ENCODE measurements around the gene HSH2D. TPM values are rescaled to one million over a fixed set of nuclear protein-coding genes. Genes with fewer than 3 reads are reported as not detected.

The HSH2D gene
- polyA plus RNA-seq, 4 donors, result 14.8 to 31.3 (median 21.0) TPM

- peak; percentile 98 to 99 for DNase-seq
- WGBS, 3 donors, result 0 to 1% (median 0%) methylated on average over 52 to 65 of the region's 65 CpGs
- peaks cover 0 to 31% (median 5%) of the 10 kb centered on the region in 3 donors for H3K36me3 ChIP-seq (ENCODE audit: control insufficient read depth in 3 of 3, insufficient read depth in 2 of 3, low read depth in 1 of 3, low read length in 3 of 3)
- H3K27ac ChIP-seq (ENCODE audit: low read depth in 1 of 3, low read length in 2 of 3), result peak within 1 kb of the TSS; percentile 94 to 98 (median 95)
- H3K9me3 ChIP-seq (ENCODE audit: control insufficient read depth in 2 of 2, insufficient read depth in 1 of 2, low read depth in 1 of 2, low read length in 1 of 2), result no peaks in the 10 kb centered on the region
- H3K4me3 ChIP-seq (ENCODE audit: low read depth in 1 of 3, low read length in 3 of 3), result peak within 1 kb of the TSS; percentile 75 to 94 (median 86)
- H3K27me3 ChIP-seq (ENCODE audit: control insufficient read depth in 3 of 3, insufficient read depth in 3 of 3, low read length in 3 of 3), result no peaks in the 10 kb centered on the region
- H3K4me1 ChIP-seq (ENCODE audit: control insufficient read depth in 3 of 3, insufficient read depth in 2 of 3, low read depth in 1 of 3, low read length in 2 of 3), result peaks cover 6 to 45% (median 10%) of the 10 kb centered on the region in 3 donors
- FAIRE-seq, result no peak
Observed at GRCh38 chr19:16197622-16198369, 54.3 kb downstream of the HSH2D start, which contains the start of gene AP1M1. Gene AP1M1, plus strand, starts transcription at chr19:16197911. Its CDS starts 116 bp downstream, at chr19:16198027.

DNA sequence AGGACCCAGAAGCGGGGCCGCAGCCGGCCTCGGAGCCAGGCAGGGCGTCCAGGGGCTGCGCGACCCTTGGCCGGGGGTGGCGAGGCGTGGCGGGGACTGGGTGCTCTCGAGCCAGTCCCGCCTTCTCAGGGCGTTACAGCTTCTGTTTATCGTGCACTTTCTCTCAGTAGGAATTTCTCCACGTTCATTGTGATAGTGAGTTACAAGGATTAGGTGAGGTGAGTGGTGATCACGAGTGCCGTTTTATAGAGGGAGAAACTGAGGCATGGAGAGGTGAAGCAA lies 54.8 kb downstream of the HSH2D start:
- peak overlapping the region; percentile 94 to 98 (median 95) for H3K27ac ChIP-seq (ENCODE audit: low read depth in 1 of 3, low read length in 2 of 3)
- H3K27me3 ChIP-seq (ENCODE audit: control insufficient read depth in 3 of 3, insufficient read depth in 3 of 3, low read length in 3 of 3), result no peaks in the 10 kb centered on the region
- no peaks in the 10 kb centered on the region for H3K9me3 ChIP-seq (ENCODE audit: control insufficient read depth in 2 of 2, insufficient read depth in 1 of 2, low read depth in 1 of 2, low read length in 1 of 2)
- WGBS, 3 donors, result 0 to 1% (median 0%) methylated on average over 14 to 18 of the region's 18 CpGs
- FAIRE-seq (no peak), DNase-seq (peak; percentile 80 to 84)
- peaks cover 6 to 45% (median 10%) of the 10 kb centered on the region in 3 donors for H3K4me1 ChIP-seq (ENCODE audit: control insufficient read depth in 3 of 3, insufficient read depth in 2 of 3, low read depth in 1 of 3, low read length in 2 of 3)
- peak overlapping the region; percentile 75 to 94 (median 86) for H3K4me3 ChIP-seq (ENCODE audit: low read depth in 1 of 3, low read length in 3 of 3)
- peaks cover 0 to 34% (median 6%) of the 10 kb centered on the region in 3 donors for H3K36me3 ChIP-seq (ENCODE audit: control insufficient read depth in 3 of 3, insufficient read depth in 2 of 3, low read depth in 1 of 3, low read length in 3 of 3)

GRCh38 chr19:16199275-16199932 lies 55.9 kb downstream of the HSH2D start:
- 69 to 78% (median 71%) methylated on average over 9 of the region's 9 CpGs for WGBS, 3 donors
- Histone ChIP-seq H3K4me3 (ENCODE audit: low read depth in 1 of 3, low read length in 3 of 3) (no peak overlapping the region), H3K36me3 (ENCODE audit: control insufficient read depth in 3 of 3, insufficient read depth in 2 of 3, low read depth in 1 of 3, low read length in 3 of 3) (peaks cover 0 to 41% (median 11%) of the 10 kb centered on the region in 3 donors), H3K27ac (ENCODE audit: low read depth in 1 of 3, low read length in 2 of 3) (peak overlapping the region; percentile 27 to 98 (median 95)), H3K9me3 (ENCODE audit: control insufficient read depth in 2 of 2, insufficient read depth in 1 of 2, low read depth in 1 of 2, low read length in 1 of 2) (no peaks in the 10 kb centered on the region), H3K4me1 (ENCODE audit: control insufficient read depth in 3 of 3, insufficient read depth in 2 of 3, low read depth in 1 of 3, low read length in 2 of 3) (peaks cover 6 to 45% (median 10%) of the 10 kb centered on the region in 3 donors), H3K27me3 (ENCODE audit: control insufficient read depth in 3 of 3, insufficient read depth in 3 of 3, low read length in 3 of 3) (no peaks in the 10 kb centered on the region)
- DNase-seq (no peak), FAIRE-seq (no peak)

- Histone ChIP-seq H3K9me3 (ENCODE audit: control insufficient read depth in 2 of 2, insufficient read depth in 1 of 2, low read depth in 1 of 2, low read length in 1 of 2) (no peaks in the 10 kb centered on the region), H3K27me3 (ENCODE audit: control insufficient read depth in 3 of 3, insufficient read depth in 3 of 3, low read length in 3 of 3) (no peaks in the 10 kb centered on the region), H3K27ac (ENCODE audit: low read depth in 1 of 3, low read length in 2 of 3) (peak overlapping the region; percentile 27 to 98 (median 95)), H3K4me3 (ENCODE audit: low read depth in 1 of 3, low read length in 3 of 3) (peak overlapping the region in 1 of 3 donors; percentile 29), H3K4me1 (ENCODE audit: control insufficient read depth in 3 of 3, insufficient read depth in 2 of 3, low read depth in 1 of 3, low read length in 2 of 3) (peaks cover 6 to 44% (median 10%) of the 10 kb centered on the region in 3 donors), H3K36me3 (ENCODE audit: control insufficient read depth in 3 of 3, insufficient read depth in 2 of 3, low read depth in 1 of 3, low read length in 3 of 3) (peaks cover 0 to 47% (median 14%) of the 10 kb centered on the region in 3 donors)
- no peak for FAIRE-seq
- 72 to 80% (median 74%) methylated on average over 20 of the region's 20 CpGs for WGBS, 3 donors
- DNase-seq, result peak; percentile 93 to 94
Observed at GRCh38 chr19:16200038-16201010, 56.8 kb downstream of the HSH2D start.

DNA sequence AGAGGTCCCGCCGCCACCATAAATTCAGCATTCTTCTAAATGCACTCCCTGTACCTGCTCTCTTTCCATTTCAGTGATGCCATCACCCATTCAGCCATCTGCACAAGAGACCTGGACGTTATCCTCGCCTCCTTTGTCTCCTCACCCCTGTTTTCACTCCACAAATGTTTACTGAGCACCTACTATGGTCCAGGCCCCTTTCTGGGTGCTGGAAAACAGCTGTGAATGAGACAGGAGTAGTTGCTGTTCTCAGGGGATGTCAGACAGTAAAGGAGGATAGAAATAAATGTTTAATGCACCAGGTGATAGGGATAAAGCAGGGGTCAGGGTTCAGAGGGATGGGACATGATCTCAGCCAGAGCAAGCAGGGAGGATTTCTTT lies 57.5 kb downstream of the HSH2D start:
- H3K4me1 ChIP-seq (ENCODE audit: control insufficient read depth in 3 of 3, insufficient read depth in 2 of 3, low read depth in 1 of 3, low read length in 2 of 3), result peaks cover 6 to 40% (median 10%) of the 10 kb centered on the region in 3 donors
- DNase-seq, result peak; percentile 24 to 56
- peaks cover 3 to 54% (median 19%) of the 10 kb centered on the region in 3 donors for H3K36me3 ChIP-seq (ENCODE audit: control insufficient read depth in 3 of 3, insufficient read depth in 2 of 3, low read depth in 1 of 3, low read length in 3 of 3)
- H3K4me3 ChIP-seq (ENCODE audit: low read depth in 1 of 3, low read length in 3 of 3), result no peak overlapping the region
- H3K9me3 ChIP-seq (ENCODE audit: control insufficient read depth in 2 of 2, insufficient read depth in 1 of 2, low read depth in 1 of 2, low read length in 1 of 2), result no peaks in the 10 kb centered on the region
- no peaks in the 10 kb centered on the region for H3K27me3 ChIP-seq (ENCODE audit: control insufficient read depth in 3 of 3, insufficient read depth in 3 of 3, low read length in 3 of 3)
- no peak for FAIRE-seq
- H3K27ac ChIP-seq (ENCODE audit: low read depth in 1 of 3, low read length in 2 of 3), result peak overlapping the region in 2 of 3 donors; percentile 95 to 98
- WGBS, 3 donors, result 84 to 88% (median 86%) methylated on average over 4 of the region's 4 CpGs

GRCh38 chr19:16202320-16203255 lies 59.1 kb downstream of the HSH2D start:
- Histone ChIP-seq H3K4me3 (ENCODE audit: low read depth in 1 of 3, low read length in 3 of 3) (no peak overlapping the region), H3K27me3 (ENCODE audit: control insufficient read depth in 3 of 3, insufficient read depth in 3 of 3, low read length in 3 of 3) (no peaks in the 10 kb centered on the region), H3K4me1 (ENCODE audit: control insufficient read depth in 3 of 3, insufficient read depth in 2 of 3, low read depth in 1 of 3, low read length in 2 of 3) (peaks cover 6 to 27% (median 10%) of the 10 kb centered on the region in 3 donors), H3K9me3 (ENCODE audit: control insufficient read depth in 2 of 2, insufficient read depth in 1 of 2, low read depth in 1 of 2, low read length in 1 of 2) (no peaks in the 10 kb centered on the region), H3K27ac (ENCODE audit: low read depth in 1 of 3, low read length in 2 of 3) (no peak overlapping the region), H3K36me3 (ENCODE audit: control insufficient read depth in 3 of 3, insufficient read depth in 2 of 3, low read depth in 1 of 3, low read length in 3 of 3) (peaks cover 3 to 69% (median 27%) of the 10 kb centered on the region in 3 donors)
- FAIRE-seq (no peak), DNase-seq (no peak)
- 74 to 85% (median 81%) methylated on average over 22 of the region's 22 CpGs for WGBS, 3 donors

DNA sequence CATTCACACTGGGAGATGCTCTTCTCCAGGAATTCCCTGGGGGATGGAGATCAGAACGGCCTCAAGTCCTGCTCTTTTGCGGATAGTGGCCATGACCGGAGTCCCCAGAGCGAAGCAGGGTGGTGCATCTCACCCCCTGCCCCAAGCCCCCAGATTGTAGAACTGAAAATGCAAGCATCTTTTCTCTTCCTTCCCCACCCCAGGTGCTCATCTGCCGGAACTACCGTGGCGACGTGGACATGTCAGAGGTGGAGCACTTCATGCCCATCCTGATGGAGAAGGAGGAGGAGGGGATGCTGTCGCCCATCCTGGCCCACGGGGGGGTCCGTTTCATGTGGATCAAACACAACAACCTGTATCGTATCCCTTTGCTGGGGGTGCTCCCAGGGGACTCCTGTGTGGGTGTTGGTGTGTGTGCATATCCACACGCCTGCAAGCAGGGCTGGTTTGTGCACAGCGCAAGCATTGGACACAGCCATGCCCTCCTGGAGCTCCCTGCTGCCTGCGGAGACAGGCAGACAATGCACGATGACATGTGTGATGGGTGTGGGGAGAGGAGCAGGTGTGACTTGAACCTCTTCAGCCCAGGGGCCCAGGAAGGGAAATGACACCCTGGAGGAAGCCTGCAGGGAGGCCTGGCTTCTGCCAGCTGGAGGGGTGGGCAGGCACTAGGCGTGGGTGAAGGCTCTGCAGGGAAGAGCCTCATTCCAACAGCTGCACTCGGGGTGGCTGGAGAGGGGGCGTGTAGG lies 59.9 kb downstream of the HSH2D start:
- DNase-seq (no peak), FAIRE-seq (no peak)
- Histone ChIP-seq H3K36me3 (ENCODE audit: control insufficient read depth in 3 of 3, insufficient read depth in 2 of 3, low read depth in 1 of 3, low read length in 3 of 3) (peaks cover 4 to 77% (median 30%) of the 10 kb centered on the region in 3 donors), H3K4me3 (ENCODE audit: low read depth in 1 of 3, low read length in 3 of 3) (no peak overlapping the region), H3K4me1 (ENCODE audit: control insufficient read depth in 3 of 3, insufficient read depth in 2 of 3, low read depth in 1 of 3, low read length in 2 of 3) (peaks cover 6 to 25% (median 10%) of the 10 kb centered on the region in 3 donors), H3K27me3 (ENCODE audit: control insufficient read depth in 3 of 3, insufficient read depth in 3 of 3, low read length in 3 of 3) (no peaks in the 10 kb centered on the region), H3K9me3 (ENCODE audit: control insufficient read depth in 2 of 2, insufficient read depth in 1 of 2, low read depth in 1 of 2, low read length in 1 of 2) (no peaks in the 10 kb centered on the region), H3K27ac (ENCODE audit: low read depth in 1 of 3, low read length in 2 of 3) (no peak overlapping the region)
- WGBS, 3 donors, result 90 to 93% (median 93%) methylated on average over 19 of the region's 19 CpGs

All from small intestine (tissue), 7 donors.